Kasumi-1 (cell line): ENCODE results near the gene KRT34.
"Not testable (repeated sequence)": the region's sequence is repeated elsewhere in the genome, so short reads cannot be mapped to it uniquely, and the experiment has no call there.

Experiments
- DNase-seq, 2 experiments: peaks; one replicate each; lab custom pipeline; 2025; lab: John Stamatoyannopoulos, UW

KRT34 gene

DNA sequence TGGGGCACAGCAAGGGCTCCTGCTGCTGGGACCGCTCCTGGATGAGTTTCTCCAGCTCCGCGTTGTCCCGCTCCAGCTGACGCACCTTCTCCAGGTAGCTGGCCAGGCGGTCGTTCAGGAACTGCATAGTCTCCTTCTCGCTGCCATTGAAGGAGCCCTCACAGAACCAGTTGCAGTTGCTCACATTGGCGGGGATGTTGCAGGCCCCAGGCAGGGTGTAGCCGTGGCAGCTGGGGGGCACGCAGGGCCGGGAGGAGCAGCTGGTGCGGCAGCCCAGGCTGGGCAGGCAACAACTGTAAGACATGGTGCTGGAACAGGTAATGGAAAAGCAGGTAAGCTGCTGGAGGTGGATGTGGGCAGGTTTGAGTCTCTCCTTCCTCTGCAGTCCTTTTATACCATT is at the start of gene KRT34:
Gene KRT34, minus strand, starts transcription at position 364 of the 400 bp plus-strand sequence. Its CDS starts 60 bp downstream, at position 304.
- not testable (repeated sequence) for DNase-seq

GRCh38 chr17:41430376-41430775 is 48.3 kb upstream of the KRT34 start:
- not testable (repeated sequence) for DNase-seq

GRCh38 chr17:41429667-41430066 is 47.6 kb upstream of the KRT34 start:
- no peak for DNase-seq

- DNase-seq = no peak
Measured at GRCh38 chr17:41428591-41429291, 46.6 kb upstream of the KRT34 start.

- no peak for DNase-seq
Measured at GRCh38 chr17:41424111-41424635, 42.1 kb upstream of the KRT34 start, which contains the start of gene KRT37. KRT37 (minus strand) TSS chr17:41424585; CDS start chr17:41424523, 62 bp downstream.

GRCh38 chr17:41422586-41422985 is 40.5 kb upstream of the KRT34 start:
- DNase-seq = not testable (repeated sequence)

GRCh38 chr17:41421617-41422016 is 39.5 kb upstream of the KRT34 start:
- no peak for DNase-seq

DNA sequence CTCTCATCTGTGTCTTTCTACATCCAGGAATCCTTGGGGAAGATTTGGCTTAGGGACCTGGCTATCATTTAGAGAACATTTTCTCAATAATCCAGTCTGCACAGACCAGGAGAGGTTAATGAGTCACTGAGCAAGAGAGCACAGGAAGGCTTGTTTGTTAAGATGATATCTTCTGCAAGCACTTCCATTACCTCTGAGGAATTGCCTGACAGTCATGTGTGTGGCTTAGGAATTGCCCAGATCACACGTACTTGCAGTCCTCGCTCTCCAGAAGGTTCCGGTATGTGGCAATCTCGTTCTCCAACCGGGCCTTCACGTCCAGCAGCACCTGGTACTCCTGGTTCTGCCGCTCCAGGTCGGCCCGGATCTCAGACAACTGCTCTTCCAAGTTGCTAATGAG is 39.0 kb upstream of the KRT34 start:
- no peak for DNase-seq

DNA sequence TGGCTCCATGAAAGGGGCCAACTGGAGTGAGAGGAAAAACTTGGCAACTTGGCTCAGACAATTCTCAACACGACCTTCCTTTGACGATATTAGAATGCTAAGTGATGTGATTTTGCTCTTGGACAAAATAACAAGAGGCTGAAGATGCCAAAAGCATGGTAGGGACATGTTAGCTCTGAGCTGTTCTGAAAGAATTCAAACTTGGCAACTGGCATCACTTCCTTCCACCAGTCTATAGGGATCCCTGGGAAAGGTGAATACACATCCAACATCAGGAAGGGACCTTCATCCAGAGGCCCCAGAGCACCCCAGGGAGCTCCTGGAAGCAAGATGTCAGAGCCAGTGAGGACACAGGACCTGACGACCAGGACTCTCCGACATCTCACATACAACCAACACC is 38.0 kb upstream of the KRT34 start:
- no peak for DNase-seq

- no peak for DNase-seq
Measured at GRCh38 chr17:41419716-41420115, 37.6 kb upstream of the KRT34 start.

DNA sequence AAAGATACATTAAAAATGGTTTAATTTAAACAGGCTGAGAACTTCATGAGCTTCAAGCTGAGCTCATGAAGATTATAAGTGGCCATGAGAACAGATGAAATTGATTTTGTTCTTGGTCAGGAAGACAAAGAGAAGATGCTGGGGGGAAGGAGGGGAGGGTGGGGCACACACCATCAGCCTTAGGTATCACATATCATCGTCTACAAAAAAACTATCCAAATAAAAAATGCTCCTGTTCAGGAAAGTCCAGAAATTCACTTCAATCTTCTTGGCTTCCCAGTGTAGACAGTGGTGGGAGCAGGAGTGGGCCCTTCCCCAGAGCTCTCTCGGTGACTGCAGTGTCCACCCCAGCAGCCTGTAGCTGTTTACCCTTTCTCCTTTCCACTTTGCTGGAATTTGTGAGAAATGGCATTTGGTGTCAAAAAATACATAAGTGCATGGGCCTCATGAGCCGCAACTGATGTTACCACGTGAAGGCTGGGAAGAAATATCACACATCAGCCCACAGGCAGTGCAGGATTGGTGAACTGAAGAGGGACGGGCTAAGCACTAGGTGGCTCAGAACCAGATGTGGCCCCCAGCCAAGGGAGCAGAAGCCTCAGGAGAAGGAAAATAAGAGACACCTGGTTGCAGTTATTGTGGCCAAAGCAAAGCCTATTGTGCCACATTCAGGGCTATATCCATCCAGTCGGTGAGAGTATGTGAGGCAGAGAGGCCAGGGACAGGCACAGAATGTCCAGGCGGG is 36.2 kb upstream of the KRT34 start:
- DNase-seq = no peak

DNA sequence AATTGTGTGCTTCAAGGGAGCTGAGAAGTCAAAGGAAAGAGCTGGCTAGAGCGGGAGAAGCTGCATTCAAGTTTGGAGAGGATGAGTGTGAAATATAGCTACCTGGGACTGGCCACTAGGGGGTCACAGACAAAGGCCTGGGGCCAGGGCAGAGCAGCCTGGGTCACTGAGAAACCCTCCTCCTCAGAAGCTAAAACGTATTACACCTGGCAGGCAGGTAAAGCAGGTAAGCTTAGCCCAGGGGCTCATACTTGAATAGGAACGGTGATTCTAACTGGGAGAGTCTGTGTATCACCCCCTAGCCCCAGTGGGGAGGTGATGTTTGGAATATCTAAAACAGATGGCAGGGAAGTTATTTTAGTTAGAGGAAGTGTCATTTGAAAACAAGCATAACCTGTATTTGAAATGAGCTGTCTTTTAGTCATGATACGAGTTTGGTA is 35.5 kb upstream of the KRT34 start:
- no peak for DNase-seq

DNA sequence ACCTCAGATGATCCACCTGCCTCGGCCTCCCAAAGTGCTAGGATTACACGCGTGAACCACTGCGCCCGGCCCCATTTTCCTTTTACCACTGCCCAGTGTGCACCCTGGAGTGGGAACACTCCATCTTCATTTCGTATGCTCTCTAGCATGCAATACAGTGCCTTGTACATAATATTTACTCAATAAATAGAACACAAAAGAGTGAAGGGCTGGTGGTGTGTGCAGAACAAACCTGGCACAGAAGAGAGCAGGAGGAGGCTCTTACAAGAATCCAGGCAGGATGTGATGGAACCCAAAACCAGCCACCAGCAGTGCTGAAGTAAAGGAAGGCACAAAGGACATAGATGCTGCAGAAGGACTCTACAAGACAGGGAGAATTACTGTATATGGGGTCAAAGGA is 35.0 kb upstream of the KRT34 start:
- DNase-seq = no peak

DNA sequence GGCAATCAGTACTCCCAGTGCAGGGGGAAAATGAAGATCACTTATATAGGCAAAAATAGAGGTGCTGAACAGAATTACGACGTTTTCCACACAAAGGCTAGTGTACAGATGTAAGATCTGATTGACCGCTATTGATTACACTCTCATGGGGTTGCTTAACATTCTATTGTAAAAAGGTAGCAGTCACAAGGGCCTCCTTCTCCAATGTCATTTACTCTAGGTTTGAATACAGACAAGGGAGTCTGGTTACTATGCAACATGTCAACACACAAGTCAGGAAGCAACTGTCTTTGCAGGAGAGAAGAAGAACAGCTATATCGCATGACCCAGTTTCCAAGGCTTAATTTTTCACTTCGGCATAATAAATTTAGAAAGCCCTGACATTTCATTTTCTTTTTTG is 34.4 kb upstream of the KRT34 start:
- no peak for DNase-seq

GRCh38 chr17:41415833-41416335 is 33.8 kb upstream of the KRT34 start:
- DNase-seq = no peak

DNA sequence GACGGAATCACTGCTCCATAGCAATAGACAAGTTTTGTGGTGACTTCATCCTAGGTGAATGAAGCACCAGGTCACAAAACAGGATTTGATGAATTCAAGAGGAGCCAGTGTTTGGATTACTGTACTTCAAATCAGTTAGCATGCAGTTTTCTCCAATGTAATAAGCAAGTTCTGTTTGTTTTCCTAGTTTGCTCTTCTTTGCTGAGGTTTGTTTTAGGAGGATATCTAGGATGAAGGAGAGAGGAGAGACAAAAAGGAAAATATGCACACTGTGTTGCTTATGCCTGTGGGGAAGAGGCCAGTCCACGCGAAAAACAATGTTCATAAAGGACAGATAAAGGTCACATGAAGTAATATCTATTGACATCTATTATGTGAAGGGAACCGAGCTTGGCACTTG is 33.3 kb upstream of the KRT34 start:
- DNase-seq = no peak

DNA sequence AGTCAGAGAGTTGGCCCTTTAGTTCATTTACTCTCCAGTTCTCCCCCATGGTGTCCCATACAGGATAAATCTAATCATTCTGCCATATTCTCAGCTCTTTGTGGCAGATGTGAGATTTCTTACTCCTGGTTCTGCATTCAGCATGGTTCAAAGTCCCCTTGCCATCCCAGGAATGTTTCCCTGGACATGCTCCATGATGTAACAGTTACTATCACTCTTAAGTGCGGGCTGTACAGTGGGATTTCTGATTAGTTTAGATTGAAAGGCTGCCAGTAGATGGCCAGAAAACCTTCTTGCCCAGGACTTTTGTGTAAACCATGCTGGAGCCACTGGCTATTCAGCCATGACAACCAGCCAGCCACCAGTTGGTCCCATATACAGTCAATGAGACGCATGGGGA is 31.9 kb upstream of the KRT34 start:
- DNase-seq = no peak

DNA sequence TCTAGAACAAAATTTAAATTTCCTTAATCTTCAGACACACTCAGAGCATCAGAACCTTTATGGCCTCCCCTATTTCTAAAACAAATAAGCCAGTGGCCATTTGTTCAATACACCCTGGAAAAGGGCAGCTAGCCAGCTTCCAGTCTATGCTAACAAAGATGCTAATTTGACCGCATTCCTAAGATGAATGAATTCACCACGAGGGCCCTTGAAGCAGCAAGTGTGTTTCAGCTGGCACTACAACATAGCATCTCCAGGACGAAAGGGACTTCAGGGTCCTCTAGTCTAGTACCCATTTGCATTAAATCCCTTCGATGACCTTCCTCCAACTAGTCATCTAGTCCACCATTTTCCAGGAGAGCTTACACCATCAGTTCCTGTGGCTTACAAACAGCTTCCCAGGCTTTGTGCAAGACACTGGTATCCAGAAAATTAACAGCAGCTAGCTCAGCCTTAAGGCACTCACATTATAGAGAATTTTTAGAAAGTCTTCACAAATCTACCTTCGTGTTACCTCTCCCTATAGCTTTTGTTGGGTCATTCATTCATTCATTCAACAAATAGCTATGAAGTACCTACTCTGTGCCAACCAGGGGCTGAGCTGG is 31.3 kb upstream of the KRT34 start:
- no peak for DNase-seq

DNA sequence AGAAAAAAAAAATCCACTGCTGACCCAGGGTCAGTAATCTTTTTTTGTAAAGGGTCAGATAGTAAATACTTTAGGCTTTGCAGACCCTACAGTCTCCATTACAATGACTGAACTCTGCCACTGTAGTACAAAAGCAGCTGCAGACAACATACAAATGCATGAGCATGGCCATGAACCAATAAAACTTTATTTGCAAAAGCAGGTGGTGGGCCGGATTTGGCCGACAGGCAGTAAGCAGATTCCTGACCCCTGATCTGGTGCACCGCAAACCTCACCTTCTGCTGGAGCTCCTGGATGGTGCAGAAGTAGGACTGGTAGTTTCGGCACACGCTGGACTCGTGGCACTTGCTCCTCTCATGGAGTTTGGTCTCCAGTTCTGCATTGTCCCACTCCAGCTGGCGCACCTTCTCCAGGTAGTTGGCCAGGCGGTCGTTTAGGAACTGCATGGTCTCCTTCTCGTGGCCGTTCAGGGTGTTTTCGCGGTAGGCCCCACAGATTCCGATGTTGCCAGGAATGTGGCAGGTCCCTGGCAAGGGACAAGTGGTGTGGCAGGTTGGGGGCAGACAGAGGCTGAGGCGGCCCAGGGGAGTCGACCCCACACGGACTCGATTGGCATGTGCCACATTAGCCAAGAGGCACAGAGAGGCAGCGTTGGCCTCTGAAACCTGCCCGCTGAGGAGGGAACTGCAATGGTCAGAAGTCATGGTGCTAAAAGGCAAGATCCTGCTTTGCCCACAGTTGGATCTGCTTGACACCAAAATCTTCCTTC is 29.1 kb upstream of the KRT34 start:
- DNase-seq = no peak

DNA sequence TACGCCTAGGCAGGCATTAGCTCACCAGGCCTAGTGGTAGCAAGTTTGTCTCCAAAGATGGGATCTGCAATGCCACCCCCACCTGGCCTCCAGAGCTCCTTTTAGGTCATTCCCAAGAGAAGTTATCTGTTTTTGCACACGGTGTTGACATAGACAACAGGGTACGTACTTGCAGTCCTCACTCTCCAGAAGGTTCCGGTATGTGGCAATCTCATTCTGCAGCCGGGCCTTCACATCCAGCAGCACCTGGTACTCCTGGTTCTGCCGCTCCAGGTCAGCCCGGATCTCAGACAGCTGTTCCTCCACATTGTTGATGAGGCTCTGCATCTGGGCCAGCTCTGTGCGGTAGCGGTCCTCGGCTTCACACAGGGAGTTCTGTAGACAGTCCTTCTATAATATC is 25.1 kb upstream of the KRT34 start:
- no peak for DNase-seq

DNA sequence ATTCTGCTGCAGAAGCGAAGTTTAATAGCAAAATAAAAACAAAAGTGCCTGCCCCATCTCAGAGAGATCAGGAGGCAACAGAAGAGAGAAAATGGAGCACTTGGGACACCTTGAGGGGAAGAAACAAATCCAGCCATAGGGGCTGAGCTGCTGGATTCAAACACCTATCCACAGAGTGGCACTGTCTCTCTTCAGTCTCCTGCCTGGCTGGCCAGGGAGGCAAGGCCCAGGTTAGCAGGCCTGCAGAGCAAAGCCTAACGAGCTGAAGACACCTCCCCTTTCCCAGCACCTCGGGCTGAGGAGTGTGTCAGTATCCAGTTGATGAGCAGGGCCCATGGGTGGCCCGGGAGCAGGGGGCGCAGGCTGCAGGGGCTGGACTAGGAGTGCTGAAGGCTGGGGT is 24.1 kb upstream of the KRT34 start:
- no peak for DNase-seq
